DOHH2 (cell line): ENCODE measurements around the gene ZNF638.
A peak's percentile ranks its signal among the peaks of the same experiment; 100 is the strongest.
"Not testable (repeated sequence)": the region's sequence is repeated elsewhere in the genome, so short reads cannot be mapped to it uniquely, and the experiment has no call there.

Source experiments
- H3F3A ChIP-seq: fragments of 200-600 bp; sonication (generic), shearing (Covaris generic); 2 replicates; pipeline ENCODE4 v1.6.0; 2016; ENCODE audit warnings: antibody characterized with exemption, mild to moderate bottlenecking; ENCODE audit not compliant: control insufficient read depth, insufficient read depth
- H3K27ac ChIP-seq: fragments of 200-600 bp; sonication (generic); 2 replicates; pipeline ENCODE4 v1.5.1; 2014; ENCODE audit warnings: low read depth, mild to moderate bottlenecking, low read length, moderate library complexity
- H3K27me3 ChIP-seq: fragments of 200-600 bp; sonication (generic); 2 replicates; pipeline ENCODE4 v1.6.1; 2014; ENCODE audit warnings: mild to moderate bottlenecking, low read length, mixed read lengths; ENCODE audit not compliant: control insufficient read depth
- H3K36me3 ChIP-seq: fragments of 200-600 bp; sonication (generic); 2 replicates; pipeline ENCODE4 v1.6.1; 2014; ENCODE audit warnings: mild to moderate bottlenecking, low read length, moderate library complexity, mixed read lengths; ENCODE audit not compliant: control insufficient read depth
- H3K4me1 ChIP-seq: fragments of 200-600 bp; sonication (generic); 2 replicates; pipeline ENCODE4 v1.6.1; 2014; ENCODE audit warnings: mild to moderate bottlenecking, low read length, mixed read lengths; ENCODE audit not compliant: control insufficient read depth
- H3K4me2 ChIP-seq: fragments of 200-600 bp; sonication (generic); 2 replicates; pipeline ENCODE4 v1.6.0; 2014; ENCODE audit warnings: mild to moderate bottlenecking, low read length, moderate library complexity
- H3K4me3 ChIP-seq: fragments of 200-600 bp; sonication (generic); 2 replicates; pipeline ENCODE4 v1.5.1; 2014; ENCODE audit warnings: mild to moderate bottlenecking, low read length, mixed read lengths
- H3K79me2 ChIP-seq: fragments of 200-600 bp; sonication (generic); 2 replicates; pipeline ENCODE4 v1.6.1; 2014; ENCODE audit warnings: mild to moderate bottlenecking, low read length, mixed read lengths; ENCODE audit not compliant: control insufficient read depth
- H3K9me2 ChIP-seq: fragments of 200-600 bp; sonication (generic); replicated peaks from 2 replicates; pipeline ENCODE4 v1.6.1; 2014; ENCODE audit warnings: mild to moderate bottlenecking, low read length, mixed read lengths; ENCODE audit not compliant: control insufficient read depth
- H3K9me3 ChIP-seq: fragments of 200-600 bp; sonication (generic); 2 replicates; pipeline ENCODE4 v1.6.1; 2014; ENCODE audit warnings: antibody characterized with exemption, low read length, mixed read lengths; ENCODE audit not compliant: control insufficient read depth, insufficient read depth
- H4K20me1 ChIP-seq: fragments of 200-600 bp; sonication (generic); 2 replicates; pipeline ENCODE4 v1.6.0; 2014; ENCODE audit warnings: low read depth, mild to moderate bottlenecking, antibody characterized with exemption, low read length, moderate library complexity; ENCODE audit not compliant: control insufficient read depth, insufficient read depth
- EZH2phosphoT487 ChIP-seq: fragments of 200-600 bp; sonication (generic); IDR thresholded peaks from 2 replicates; pipeline ENCODE4 v1.6.1; 2017; ENCODE audit warnings: borderline replicate concordance, mild to moderate bottlenecking, antibody characterized with exemption, low read length, moderate library complexity, mixed read lengths
- TF ChIP-seq, protein P1 (sequence below): fragments of 200-600 bp; sonication (generic); IDR thresholded peaks from one replicate; pipeline ENCODE4 v1.5.1; 2014; ENCODE audit warnings: antibody characterized with exemption, mild to moderate bottlenecking, low read depth, low read length; ENCODE audit not compliant: poor library complexity, severe bottlenecking

The ZNF638 gene

DNA sequence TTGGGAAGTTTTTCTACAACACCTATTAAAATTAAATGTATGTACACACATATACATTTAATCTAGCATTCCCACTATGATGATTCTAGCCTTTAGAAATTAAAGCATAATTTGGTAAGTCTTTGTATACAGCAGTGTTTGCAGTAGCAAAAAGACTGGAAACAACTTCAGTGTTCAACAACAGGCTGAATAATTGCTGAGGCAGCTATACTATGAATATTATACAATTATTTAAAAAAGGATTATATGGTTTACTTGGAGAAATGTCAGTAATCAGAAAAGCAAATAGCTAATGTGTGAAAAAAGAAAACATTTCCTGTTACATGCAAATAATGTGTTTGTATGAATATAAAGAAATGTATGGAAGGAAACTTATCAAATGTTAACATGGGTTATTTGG, 1.4 kb upstream of the ZNF638 start:
- peaks cover 12% of the 10 kb centered on the region; the same call in 1 of the 2 replicates for H4K20me1 ChIP-seq
- H3K4me1 ChIP-seq = peaks cover 25% of the 10 kb centered on the region
- H3K27me3 ChIP-seq = no peaks in the 10 kb centered on the region
- peaks cover 25% of the 10 kb centered on the region for H3K36me3 ChIP-seq
- no peak overlapping the region for H3K27ac ChIP-seq
- H3K9me2 ChIP-seq = no peaks in the 10 kb centered on the region
- peaks cover 56% of the 10 kb centered on the region for H3K79me2 ChIP-seq
- no peak overlapping the region for H3K4me3 ChIP-seq
- no peaks in the 10 kb centered on the region for H3K9me3 ChIP-seq
- H3F3A ChIP-seq = peaks cover 6% of the 10 kb centered on the region
- TF ChIP-seq, protein P1, sequence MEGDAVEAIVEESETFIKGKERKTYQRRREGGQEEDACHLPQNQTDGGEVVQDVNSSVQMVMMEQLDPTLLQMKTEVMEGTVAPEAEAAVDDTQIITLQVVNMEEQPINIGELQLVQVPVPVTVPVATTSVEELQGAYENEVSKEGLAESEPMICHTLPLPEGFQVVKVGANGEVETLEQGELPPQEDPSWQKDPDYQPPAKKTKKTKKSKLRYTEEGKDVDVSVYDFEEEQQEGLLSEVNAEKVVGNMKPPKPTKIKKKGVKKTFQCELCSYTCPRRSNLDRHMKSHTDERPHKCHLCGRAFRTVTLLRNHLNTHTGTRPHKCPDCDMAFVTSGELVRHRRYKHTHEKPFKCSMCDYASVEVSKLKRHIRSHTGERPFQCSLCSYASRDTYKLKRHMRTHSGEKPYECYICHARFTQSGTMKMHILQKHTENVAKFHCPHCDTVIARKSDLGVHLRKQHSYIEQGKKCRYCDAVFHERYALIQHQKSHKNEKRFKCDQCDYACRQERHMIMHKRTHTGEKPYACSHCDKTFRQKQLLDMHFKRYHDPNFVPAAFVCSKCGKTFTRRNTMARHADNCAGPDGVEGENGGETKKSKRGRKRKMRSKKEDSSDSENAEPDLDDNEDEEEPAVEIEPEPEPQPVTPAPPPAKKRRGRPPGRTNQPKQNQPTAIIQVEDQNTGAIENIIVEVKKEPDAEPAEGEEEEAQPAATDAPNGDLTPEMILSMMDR = no peak
- TF ChIP-seq EZH2phosphoT487 = no peak
- no peak overlapping the region for H3K4me2 ChIP-seq

DNA sequence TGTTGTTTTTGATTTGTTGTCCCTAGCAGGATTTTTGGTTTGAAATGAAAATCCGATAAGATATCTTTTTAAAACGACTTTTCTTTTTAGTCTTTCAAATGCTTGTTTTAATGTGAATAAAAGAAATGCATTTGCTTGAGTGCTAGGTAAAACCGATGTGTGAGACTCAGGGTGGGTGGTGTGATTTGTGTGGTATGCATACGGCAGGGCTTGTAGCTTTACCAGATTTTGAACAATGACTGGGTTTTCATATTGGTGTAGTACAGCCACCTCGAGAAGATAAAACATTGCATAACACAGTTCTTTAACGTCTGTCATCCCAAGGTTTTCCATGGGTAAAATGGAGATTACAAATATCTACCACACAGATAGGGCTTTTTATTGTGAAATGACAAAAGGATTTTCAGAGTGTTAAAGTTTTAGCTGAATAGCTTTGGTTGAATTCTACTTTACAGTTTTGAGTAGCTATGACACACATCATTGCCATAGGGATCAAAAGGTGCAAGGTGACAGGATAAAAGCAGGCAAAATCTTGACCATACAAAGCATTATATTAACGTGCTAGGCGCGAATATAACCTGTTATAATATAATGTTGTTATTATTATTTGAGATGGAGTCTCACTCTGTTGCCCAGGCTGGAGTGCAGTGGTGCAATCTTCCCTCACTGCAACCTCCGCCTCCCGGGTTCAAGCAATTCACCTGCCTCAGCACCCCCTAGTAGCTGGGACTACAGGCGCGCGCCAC, 824 bp upstream of the ZNF638 start:
- Histone ChIP-seq H3K4me2 (peak overlapping the region; percentile 56), H3K9me3 (no peaks in the 10 kb centered on the region), H4K20me1 (peaks cover 15% of the 10 kb centered on the region; the same call in 1 of the 2 replicates), H3K27ac (no peak overlapping the region), H3F3A (peaks cover 6% of the 10 kb centered on the region), H3K27me3 (no peaks in the 10 kb centered on the region), H3K79me2 (peaks cover 56% of the 10 kb centered on the region), H3K9me2 (no peaks in the 10 kb centered on the region), H3K4me1 (peaks cover 25% of the 10 kb centered on the region), H3K4me3 (peak overlapping the region; percentile 92), H3K36me3 (peaks cover 29% of the 10 kb centered on the region)
- TF ChIP-seq, protein P1 = no peak
- no peak for TF ChIP-seq EZH2phosphoT487

DNA sequence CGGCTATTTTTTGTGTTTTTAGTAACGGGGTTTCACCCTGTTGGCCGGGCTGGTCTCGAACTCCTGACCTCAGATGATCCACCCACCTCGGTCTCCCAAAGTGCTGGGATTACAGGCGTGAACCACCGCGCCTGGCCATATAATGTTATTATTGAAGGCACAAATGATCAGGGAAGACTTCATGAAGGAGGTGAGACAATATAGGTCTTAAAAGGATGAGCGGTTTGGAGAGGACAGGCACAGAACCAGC, 326 bp upstream of the ZNF638 start:
- Histone ChIP-seq H3K36me3 (peaks cover 30% of the 10 kb centered on the region), H3K79me2 (peaks cover 58% of the 10 kb centered on the region), H4K20me1 (peaks cover 15% of the 10 kb centered on the region; the same call in 1 of the 2 replicates), H3K4me1 (peaks cover 25% of the 10 kb centered on the region), H3K4me3 (peak overlapping the region; percentile 92), H3K4me2 (peak overlapping the region; percentile 56)
- H3K9me3 ChIP-seq, H3F3A ChIP-seq, H3K9me2 ChIP-seq, H3K27me3 ChIP-seq, H3K27ac ChIP-seq: not testable (repeated sequence)

DNA sequence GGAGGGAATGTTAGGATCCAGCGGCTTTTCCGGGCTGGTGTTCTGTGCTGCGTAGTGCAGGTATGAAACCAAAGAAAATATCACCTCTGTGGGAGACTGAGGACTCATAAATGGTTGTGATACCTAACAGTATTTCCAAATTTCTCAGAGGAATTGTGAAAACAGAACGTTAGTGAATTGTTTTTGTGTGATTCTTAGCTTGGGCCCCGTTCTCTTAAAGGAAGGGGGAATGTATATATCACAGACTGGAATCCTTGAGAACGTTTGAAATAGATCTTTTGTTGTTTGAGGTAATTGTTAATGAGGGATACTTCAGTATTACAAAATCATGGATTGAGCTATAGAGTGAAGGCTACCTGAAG, 834 bp downstream of the ZNF638 start:
- TF ChIP-seq EZH2phosphoT487 = no peak
- TF ChIP-seq, protein P1 = no peak
- Histone ChIP-seq H3K4me2 (peak overlapping the region; percentile 59), H3K9me2 (no peaks in the 10 kb centered on the region), H3K9me3 (no peaks in the 10 kb centered on the region), H3K27ac (peak overlapping the region; percentile 58), H3K4me1 (peaks cover 25% of the 10 kb centered on the region), H4K20me1 (peaks cover 15% of the 10 kb centered on the region), H3K4me3 (peak overlapping the region; percentile 92), H3K36me3 (peaks cover 30% of the 10 kb centered on the region), H3F3A (peaks cover 6% of the 10 kb centered on the region), H3K27me3 (no peaks in the 10 kb centered on the region), H3K79me2 (peaks cover 67% of the 10 kb centered on the region)
